GM12878 (cell line): ENCODE data around the gene KRT24. TPM values are rescaled to one million over a fixed set of nuclear protein-coding genes. Genes with fewer than 3 reads are reported as not detected.

Source experiments
- ATF7 ChIP-seq: fragments of 450-650 bp; IDR thresholded peaks from 2 replicates; pipeline ENCODE4 v1.6.1; 2016; ENCODE audit warnings: low read depth, mild to moderate bottlenecking
- MLLT1 ChIP-seq: fragments of 450-650 bp; IDR thresholded peaks from 2 replicates; pipeline ENCODE4 v1.6.1; 2016; ENCODE audit warnings: mild to moderate bottlenecking
- RELA ChIP-seq: fragments of 450-650 bp; IDR thresholded peaks from 2 replicates; pipeline ENCODE4 v1.8.0; 2014; ENCODE audit warnings: borderline replicate concordance; ENCODE audit not compliant: partially characterized antibody
- ZNF592 ChIP-seq: fragments of 450-650 bp; IDR thresholded peaks from 2 replicates; pipeline ENCODE4 v1.6.1; 2017; ENCODE audit warnings: mild to moderate bottlenecking, moderate library complexity
- polyA plus RNA-seq, 11 experiments: library from polyadenylated mRNA; depleted of rRNA in 4 of 11; unstranded in 6 of 11; stranded (reverse) in 5 of 11; fragments of >200 nt; fragmentation: Nextera tagmentation in 4 of 11; fragmentation: Illumina TruSeq in 1 of 11; extraction: Ambion mirVana in 4 of 11; extraction: Trizol in 1 of 11; gene quantifications; 1 replicate in 1 of 11; 2 replicates in 10 of 11; pipeline versions ENCODE4 v1.2.1 to v1.2.3, GENCODE V29; 2011 to 2016; ENCODE audit warnings: inconsistent platforms in 2 of 11, missing spikeins in 2 of 11, low read depth in 1 of 11
- total RNA-seq, 4 experiments: library from RNA; depleted of rRNA in 3 of 4; stranded (reverse); fragments of >200 nt in 3 of 4; fragmentation: Illumina TruSeq in 1 of 4; extraction: Trizol in 1 of 4; gene quantifications; 2 replicates each; pipeline versions ENCODE4 v1.2.1 to v1.2.3, GENCODE V29; 2013 to 2021
- TF ChIP-seq, protein P1 (sequence below): fragments of 450-650 bp; IDR thresholded peaks from 2 replicates; pipeline ENCODE4 v1.6.1; 2017; ENCODE audit warnings: low read depth, mild to moderate bottlenecking, moderate library complexity
- TF ChIP-seq, protein P2 (sequence below): fragments of 450-650 bp; IDR thresholded peaks from 2 replicates; pipeline ENCODE4 v1.6.1; 2017; ENCODE audit warnings: mild to moderate bottlenecking

The KRT24 gene
- total and polyA plus RNA-seq, 10 of the 15 experiments (the other 5 are each of a cell fraction or from before 2014, with no cell fraction given): not detected

GRCh38 chr17:40738553-40738952 lies 35.0 kb upstream of the KRT24 start (continued):
- no peak for TF ChIP-seq ZNF592
- TF ChIP-seq RELA: no peak
- TF ChIP-seq, protein P1, sequence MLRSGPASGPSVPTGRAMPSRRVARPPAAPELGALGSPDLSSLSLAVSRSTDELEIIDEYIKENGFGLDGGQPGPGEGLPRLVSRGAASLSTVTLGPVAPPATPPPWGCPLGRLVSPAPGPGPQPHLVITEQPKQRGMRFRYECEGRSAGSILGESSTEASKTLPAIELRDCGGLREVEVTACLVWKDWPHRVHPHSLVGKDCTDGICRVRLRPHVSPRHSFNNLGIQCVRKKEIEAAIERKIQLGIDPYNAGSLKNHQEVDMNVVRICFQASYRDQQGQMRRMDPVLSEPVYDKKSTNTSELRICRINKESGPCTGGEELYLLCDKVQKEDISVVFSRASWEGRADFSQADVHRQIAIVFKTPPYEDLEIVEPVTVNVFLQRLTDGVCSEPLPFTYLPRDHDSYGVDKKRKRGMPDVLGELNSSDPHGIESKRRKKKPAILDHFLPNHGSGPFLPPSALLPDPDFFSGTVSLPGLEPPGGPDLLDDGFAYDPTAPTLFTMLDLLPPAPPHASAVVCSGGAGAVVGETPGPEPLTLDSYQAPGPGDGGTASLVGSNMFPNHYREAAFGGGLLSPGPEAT: no peak
- no peak for TF ChIP-seq ATF7
- TF ChIP-seq MLLT1: no peak
- TF ChIP-seq, protein P2, sequence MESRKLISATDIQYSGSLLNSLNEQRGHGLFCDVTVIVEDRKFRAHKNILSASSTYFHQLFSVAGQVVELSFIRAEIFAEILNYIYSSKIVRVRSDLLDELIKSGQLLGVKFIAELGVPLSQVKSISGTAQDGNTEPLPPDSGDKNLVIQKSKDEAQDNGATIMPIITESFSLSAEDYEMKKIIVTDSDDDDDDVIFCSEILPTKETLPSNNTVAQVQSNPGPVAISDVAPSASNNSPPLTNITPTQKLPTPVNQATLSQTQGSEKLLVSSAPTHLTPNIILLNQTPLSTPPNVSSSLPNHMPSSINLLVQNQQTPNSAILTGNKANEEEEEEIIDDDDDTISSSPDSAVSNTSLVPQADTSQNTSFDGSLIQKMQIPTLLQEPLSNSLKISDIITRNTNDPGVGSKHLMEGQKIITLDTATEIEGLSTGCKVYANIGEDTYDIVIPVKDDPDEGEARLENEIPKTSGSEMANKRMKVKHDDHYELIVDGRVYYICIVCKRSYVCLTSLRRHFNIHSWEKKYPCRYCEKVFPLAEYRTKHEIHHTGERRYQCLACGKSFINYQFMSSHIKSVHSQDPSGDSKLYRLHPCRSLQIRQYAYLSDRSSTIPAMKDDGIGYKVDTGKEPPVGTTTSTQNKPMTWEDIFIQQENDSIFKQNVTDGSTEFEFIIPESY: no peak
